ENCODE results near the gene ARHGEF28. TPM values are rescaled to one million over a fixed set of nuclear protein-coding genes. Genes with fewer than 3 reads are reported as not detected.

The ARHGEF28 gene, protein sequence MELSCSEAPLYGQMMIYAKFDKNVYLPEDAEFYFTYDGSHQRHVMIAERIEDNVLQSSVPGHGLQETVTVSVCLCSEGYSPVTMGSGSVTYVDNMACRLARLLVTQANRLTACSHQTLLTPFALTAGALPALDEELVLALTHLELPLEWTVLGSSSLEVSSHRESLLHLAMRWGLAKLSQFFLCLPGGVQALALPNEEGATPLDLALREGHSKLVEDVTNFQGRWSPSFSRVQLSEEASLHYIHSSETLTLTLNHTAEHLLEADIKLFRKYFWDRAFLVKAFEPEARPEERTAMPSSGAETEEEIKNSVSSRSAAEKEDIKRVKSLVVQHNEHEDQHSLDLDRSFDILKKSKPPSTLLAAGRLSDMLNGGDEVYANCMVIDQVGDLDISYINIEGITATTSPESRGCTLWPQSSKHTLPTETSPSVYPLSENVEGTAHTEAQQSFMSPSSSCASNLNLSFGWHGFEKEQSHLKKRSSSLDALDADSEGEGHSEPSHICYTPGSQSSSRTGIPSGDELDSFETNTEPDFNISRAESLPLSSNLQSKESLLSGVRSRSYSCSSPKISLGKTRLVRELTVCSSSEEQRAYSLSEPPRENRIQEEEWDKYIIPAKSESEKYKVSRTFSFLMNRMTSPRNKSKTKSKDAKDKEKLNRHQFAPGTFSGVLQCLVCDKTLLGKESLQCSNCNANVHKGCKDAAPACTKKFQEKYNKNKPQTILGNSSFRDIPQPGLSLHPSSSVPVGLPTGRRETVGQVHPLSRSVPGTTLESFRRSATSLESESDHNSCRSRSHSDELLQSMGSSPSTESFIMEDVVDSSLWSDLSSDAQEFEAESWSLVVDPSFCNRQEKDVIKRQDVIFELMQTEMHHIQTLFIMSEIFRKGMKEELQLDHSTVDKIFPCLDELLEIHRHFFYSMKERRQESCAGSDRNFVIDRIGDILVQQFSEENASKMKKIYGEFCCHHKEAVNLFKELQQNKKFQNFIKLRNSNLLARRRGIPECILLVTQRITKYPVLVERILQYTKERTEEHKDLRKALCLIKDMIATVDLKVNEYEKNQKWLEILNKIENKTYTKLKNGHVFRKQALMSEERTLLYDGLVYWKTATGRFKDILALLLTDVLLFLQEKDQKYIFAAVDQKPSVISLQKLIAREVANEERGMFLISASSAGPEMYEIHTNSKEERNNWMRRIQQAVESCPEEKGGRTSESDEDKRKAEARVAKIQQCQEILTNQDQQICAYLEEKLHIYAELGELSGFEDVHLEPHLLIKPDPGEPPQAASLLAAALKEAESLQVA (N-terminal part only)
- 11.7 to 13.6 TPM (median 13.0 TPM) in 5 replicates for total RNA-seq (2022; extraction: Qiagen RNA extraction; ENCODE audit: low read depth)

DNA sequence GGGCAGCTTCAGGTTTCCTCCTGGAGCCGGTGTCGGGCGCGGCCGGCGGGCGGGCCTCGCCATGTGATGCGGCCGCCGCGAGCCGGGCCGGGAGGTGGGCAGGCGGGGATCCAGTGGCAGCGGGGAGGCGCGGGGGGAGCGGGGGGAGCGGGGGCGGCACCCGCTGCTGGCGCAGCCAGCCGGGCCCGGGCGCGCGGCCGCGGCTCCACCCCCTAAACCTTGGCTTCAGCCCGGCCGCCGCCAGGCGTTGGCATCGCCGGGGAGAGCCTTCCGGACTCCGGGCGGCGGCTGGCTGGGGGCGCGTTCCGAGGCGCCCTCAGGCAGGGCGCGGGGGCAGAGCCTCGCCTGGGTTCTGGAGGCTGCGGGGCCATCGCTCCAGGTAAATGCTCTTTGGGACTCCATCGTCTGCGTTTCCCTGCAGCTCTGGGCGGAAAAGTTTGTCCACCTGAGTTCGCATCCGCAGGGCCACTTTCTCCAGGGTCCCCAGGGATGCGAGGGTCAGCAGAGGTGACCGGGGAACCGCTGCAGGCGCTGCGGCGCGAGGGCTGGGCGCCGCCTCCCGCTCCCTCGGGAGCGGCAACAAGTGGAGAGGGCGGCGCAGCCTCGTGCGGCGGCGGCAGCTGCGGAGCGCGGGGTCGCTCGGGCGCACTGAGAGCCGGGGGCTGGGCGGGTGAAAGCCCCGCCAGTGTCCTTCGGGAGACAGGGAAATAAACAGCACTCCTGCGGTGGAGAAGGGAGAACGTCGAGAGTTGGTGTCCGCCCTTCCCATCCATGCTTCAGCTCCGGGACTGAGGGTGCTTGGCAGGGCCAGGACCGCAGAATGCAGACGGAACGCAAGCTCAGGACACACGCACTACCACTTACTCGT lies at the start of gene ARHGEF28:
TSS of gene ARHGEF28 (plus strand) at position 253 of the 868 bp plus-strand sequence. CDS start 58,656 bp downstream, outside the sequence.

Other genes with a start within 250 kb of the ARHGEF28 start
- 15.5 to 25.4 TPM (median 19.9 TPM) in 5 replicates for gene FOXD1, start 177.4 kb upstream of the ARHGEF28 start, total RNA-seq (2022; extraction: Qiagen RNA extraction; ENCODE audit: low read depth)
- gene BTF3, start 127.8 kb upstream of the ARHGEF28 start, total RNA-seq (2022; extraction: Qiagen RNA extraction; ENCODE audit: low read depth): 1,000 to 1,390 TPM (median 1,038 TPM) in 5 replicates
- 7.5 to 12.6 TPM (median 10.4 TPM) in 5 replicates for gene ANKRA2, start 60.6 kb upstream of the ARHGEF28 start, total RNA-seq (2022; extraction: Qiagen RNA extraction; ENCODE audit: low read depth)
- gene UTP15, start 60.5 kb upstream of the ARHGEF28 start, total RNA-seq (2022; extraction: Qiagen RNA extraction; ENCODE audit: low read depth): 17.8 to 29.3 TPM (median 19.2 TPM) in 5 replicates